Measurements from ENCODE around the gene ELP1.

Gene ELP1

GRCh38 chr9:108869092-108869725 is 64.7 kb downstream of the ELP1 start:
- no peak overlapping the region for H3K4me3 ChIP-seq (replicated peaks; ENCODE audit: low read depth, low read length)
- no peak for DNase-seq (ENCODE audit: extremely low read depth, low read depth)
- TF ChIP-seq CTCF (IDR thresholded peaks at IDR 0.05; ENCODE audit: low read depth, low read length, missing control alignments) = no peak

- TF ChIP-seq CTCF (IDR thresholded peaks at IDR 0.05; ENCODE audit: low read depth, low read length, missing control alignments) = no peak
- no peak overlapping the region for H3K4me3 ChIP-seq (replicated peaks; ENCODE audit: low read depth, low read length)
- no peak for DNase-seq (ENCODE audit: extremely low read depth, low read depth)
Observed at GRCh38 chr9:108867829-108868228, 66.1 kb downstream of the ELP1 start.

GRCh38 chr9:108867116-108867515 is 66.8 kb downstream of the ELP1 start:
- no peak overlapping the region for H3K4me3 ChIP-seq (replicated peaks; ENCODE audit: low read depth, low read length)
- no peak for DNase-seq (ENCODE audit: extremely low read depth, low read depth)
- TF ChIP-seq CTCF (IDR thresholded peaks at IDR 0.05; ENCODE audit: low read depth, low read length, missing control alignments) = no peak

- no peak overlapping the region for H3K4me3 ChIP-seq (replicated peaks; ENCODE audit: low read depth, low read length)
- TF ChIP-seq CTCF (IDR thresholded peaks at IDR 0.05; ENCODE audit: low read depth, low read length, missing control alignments) = no peak
- no peak for DNase-seq (ENCODE audit: extremely low read depth, low read depth)
Observed at GRCh38 chr9:108866001-108866420, 67.9 kb downstream of the ELP1 start.

GRCh38 chr9:108865037-108865436 is 68.9 kb downstream of the ELP1 start:
- TF ChIP-seq CTCF (IDR thresholded peaks at IDR 0.05; ENCODE audit: low read depth, low read length, missing control alignments) = no peak
- no peak overlapping the region for H3K4me3 ChIP-seq (replicated peaks; ENCODE audit: low read depth, low read length)
- no peak for DNase-seq (ENCODE audit: extremely low read depth, low read depth)

GRCh38 chr9:108864446-108864845 is 69.5 kb downstream of the ELP1 start:
- H3K4me3 ChIP-seq (replicated peaks; ENCODE audit: low read depth, low read length) = no peak overlapping the region
- DNase-seq (ENCODE audit: extremely low read depth, low read depth) = no peak
- no peak for TF ChIP-seq CTCF (IDR thresholded peaks at IDR 0.05; ENCODE audit: low read depth, low read length, missing control alignments)

- DNase-seq (ENCODE audit: extremely low read depth, low read depth) = no peak
- TF ChIP-seq CTCF (IDR thresholded peaks at IDR 0.05; ENCODE audit: low read depth, low read length, missing control alignments) = no peak
- H3K4me3 ChIP-seq (replicated peaks; ENCODE audit: low read depth, low read length) = no peak overlapping the region
Observed at GRCh38 chr9:108863891-108864290, 70.0 kb downstream of the ELP1 start.

All from HFF-Myc (cell line).